ENCODE results near the gene DLG2. TPM values are rescaled to one million over a fixed set of nuclear protein-coding genes. Genes with fewer than 3 reads are reported as not detected.

Gene DLG2
- total RNA-seq, 1 donor from 2014 or later = 2.4 TPM

GRCh38 chr11:85599083-85599482, 28.1 kb downstream of the DLG2 start:
- TF ChIP-seq CTCF (IDR thresholded peaks at IDR 0.05; ENCODE audit: unreplicated experiment) = no peak
- no peaks in the 10 kb centered on the region for H3K36me3 Mint-ChIP-seq (ENCODE audit: insufficient read depth)
- no peaks in the 10 kb centered on the region for H3K9me3 Mint-ChIP-seq (ENCODE audit: low read depth)
- H3K27me3 Mint-ChIP-seq = no peaks in the 10 kb centered on the region
- no peak overlapping the region for H3K27ac Mint-ChIP-seq
- DNase-seq (ENCODE audit: low spot score, unreplicated experiment) = no peak
- H3K4me3 Mint-ChIP-seq (ENCODE audit: low read depth) = no peak overlapping the region
- H3K4me1 Mint-ChIP-seq (ENCODE audit: low read depth) = no peaks in the 10 kb centered on the region

- H3K27me3 Mint-ChIP-seq = no peaks in the 10 kb centered on the region
Observed at GRCh38 chr11:85596886-85597285, 30.3 kb downstream of the DLG2 start.

GRCh38 chr11:85595285-85595884, 31.8 kb downstream of the DLG2 start:
- no peak for DNase-seq (ENCODE audit: low spot score, unreplicated experiment)
- H3K36me3 Mint-ChIP-seq (ENCODE audit: insufficient read depth) = no peaks in the 10 kb centered on the region
- no peaks in the 10 kb centered on the region for H3K27me3 Mint-ChIP-seq
- H3K27ac Mint-ChIP-seq = no peak overlapping the region
- TF ChIP-seq CTCF (IDR thresholded peaks at IDR 0.05; ENCODE audit: unreplicated experiment) = peak; percentile 71
- no peaks in the 10 kb centered on the region for H3K9me3 Mint-ChIP-seq (ENCODE audit: low read depth)
- no peak overlapping the region for H3K4me3 Mint-ChIP-seq (ENCODE audit: low read depth)
- H3K4me1 Mint-ChIP-seq (ENCODE audit: low read depth) = no peaks in the 10 kb centered on the region

More at GRCh38 chr11:85596886-85597285, 30.3 kb downstream of the DLG2 start:
- Mint-ChIP-seq H3K27ac (no peak overlapping the region), H3K4me1 (ENCODE audit: low read depth) (no peaks in the 10 kb centered on the region), H3K9me3 (ENCODE audit: low read depth) (no peaks in the 10 kb centered on the region), H3K36me3 (ENCODE audit: insufficient read depth) (no peaks in the 10 kb centered on the region), H3K4me3 (ENCODE audit: low read depth) (no peak overlapping the region)
- no peak for DNase-seq (ENCODE audit: low spot score, unreplicated experiment)
- no peak for TF ChIP-seq CTCF (IDR thresholded peaks at IDR 0.05; ENCODE audit: unreplicated experiment)

DNA sequence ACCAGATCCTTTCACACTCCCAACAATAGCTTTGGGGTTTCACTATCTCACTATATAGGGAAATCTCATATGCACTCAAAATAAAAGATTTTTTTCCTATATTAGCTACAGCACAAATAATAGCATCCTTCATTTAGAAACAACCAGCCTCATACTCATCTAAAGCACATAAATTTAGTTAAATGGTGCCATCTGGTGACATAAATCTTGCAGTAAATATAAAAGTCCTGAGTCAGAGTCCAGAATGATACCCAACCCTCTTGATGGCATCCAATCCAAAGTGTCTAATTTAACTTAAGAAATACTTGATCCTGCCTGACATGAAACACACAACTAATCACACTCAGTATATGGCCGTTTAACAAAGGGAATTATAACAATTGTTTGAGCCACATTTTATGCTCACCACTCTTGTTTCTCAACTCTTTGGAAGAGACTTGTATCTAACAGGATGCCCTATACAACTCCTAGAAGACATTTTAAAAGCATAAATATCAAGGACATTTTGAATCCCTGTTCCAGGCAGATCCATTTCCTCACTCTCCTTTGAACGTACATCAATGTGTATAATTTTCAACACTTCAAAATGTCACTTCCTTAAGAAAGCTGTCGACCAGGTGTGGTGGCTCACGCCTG, 36.2 kb downstream of the DLG2 start:
- Mint-ChIP-seq H3K27me3 (no peaks in the 10 kb centered on the region), H3K9me3 (ENCODE audit: low read depth) (peaks cover 18% of the 10 kb centered on the region), H3K27ac (no peak overlapping the region), H3K36me3 (ENCODE audit: insufficient read depth) (no peaks in the 10 kb centered on the region), H3K4me1 (ENCODE audit: low read depth) (no peaks in the 10 kb centered on the region), H3K4me3 (ENCODE audit: low read depth) (no peak overlapping the region)
- DNase-seq (ENCODE audit: low spot score, unreplicated experiment) = no peak
- TF ChIP-seq CTCF (IDR thresholded peaks at IDR 0.05; ENCODE audit: unreplicated experiment) = peak; percentile 45

DNA sequence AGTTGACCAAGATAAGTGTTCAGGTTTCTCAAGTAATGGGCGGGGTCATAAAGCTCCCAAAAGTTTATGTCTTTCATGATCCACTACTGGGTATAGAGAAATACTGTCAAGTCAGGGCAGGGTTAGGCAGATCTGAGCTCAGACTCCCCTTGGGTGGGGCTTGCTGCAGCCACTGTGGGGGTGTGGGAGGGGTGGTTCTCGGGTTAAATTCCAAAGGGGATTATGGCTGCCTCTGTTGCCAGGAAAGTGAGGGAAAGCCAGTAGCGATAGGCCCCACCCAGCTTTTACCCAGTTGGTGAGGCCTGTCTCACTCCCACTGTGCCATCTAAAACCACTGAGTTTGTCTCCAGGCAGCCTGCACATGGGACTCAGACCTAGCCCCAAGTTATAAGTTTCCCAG, 37.8 kb downstream of the DLG2 start:
- no peaks in the 10 kb centered on the region for H3K36me3 Mint-ChIP-seq (ENCODE audit: insufficient read depth)
- no peaks in the 10 kb centered on the region for H3K4me1 Mint-ChIP-seq (ENCODE audit: low read depth)
- peaks cover 18% of the 10 kb centered on the region for H3K9me3 Mint-ChIP-seq (ENCODE audit: low read depth)
- TF ChIP-seq CTCF (IDR thresholded peaks at IDR 0.05; ENCODE audit: unreplicated experiment) = no peak
- no peak overlapping the region for H3K4me3 Mint-ChIP-seq (ENCODE audit: low read depth)
- H3K27me3 Mint-ChIP-seq = no peaks in the 10 kb centered on the region
- no peak for DNase-seq (ENCODE audit: low spot score, unreplicated experiment)
- no peak overlapping the region for H3K27ac Mint-ChIP-seq
